Measurements from ENCODE around the gene DKC1.

Gene DKC1

DNA sequence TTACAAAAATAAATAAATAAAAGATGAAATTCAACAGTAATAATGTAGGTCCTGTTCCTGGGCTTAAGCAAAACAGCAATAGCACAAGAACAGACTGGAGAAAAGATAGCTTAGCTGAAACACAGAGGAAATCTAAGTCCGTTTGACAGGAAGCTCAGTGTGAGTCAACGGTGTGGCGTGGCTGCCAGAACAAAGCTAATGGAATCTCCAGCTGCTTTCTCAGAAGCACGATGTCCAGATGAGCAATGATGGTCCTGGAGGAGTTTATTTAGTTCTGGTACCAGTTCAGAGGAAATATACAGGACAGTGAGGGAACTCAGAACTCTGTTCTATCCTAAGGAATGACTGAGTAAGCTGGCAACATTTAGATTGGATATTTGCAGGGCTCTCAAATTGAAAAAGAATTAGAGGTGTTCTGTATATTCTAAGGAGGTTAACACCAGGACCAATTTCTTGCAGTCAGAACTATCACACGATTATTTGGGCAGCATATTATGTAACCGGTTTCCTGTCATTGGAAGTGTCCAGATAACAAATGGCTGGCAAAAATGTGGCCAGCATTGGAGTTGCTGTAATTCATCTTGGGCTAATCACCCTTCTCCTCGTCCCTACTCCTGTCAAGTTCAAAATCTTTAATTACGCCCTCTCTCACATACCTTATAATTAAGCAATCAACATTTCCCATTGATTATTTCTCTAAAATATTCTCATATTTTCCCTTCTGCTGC, 24.5 kb upstream of the DKC1 start:
- DNase-seq = no peak

DNA sequence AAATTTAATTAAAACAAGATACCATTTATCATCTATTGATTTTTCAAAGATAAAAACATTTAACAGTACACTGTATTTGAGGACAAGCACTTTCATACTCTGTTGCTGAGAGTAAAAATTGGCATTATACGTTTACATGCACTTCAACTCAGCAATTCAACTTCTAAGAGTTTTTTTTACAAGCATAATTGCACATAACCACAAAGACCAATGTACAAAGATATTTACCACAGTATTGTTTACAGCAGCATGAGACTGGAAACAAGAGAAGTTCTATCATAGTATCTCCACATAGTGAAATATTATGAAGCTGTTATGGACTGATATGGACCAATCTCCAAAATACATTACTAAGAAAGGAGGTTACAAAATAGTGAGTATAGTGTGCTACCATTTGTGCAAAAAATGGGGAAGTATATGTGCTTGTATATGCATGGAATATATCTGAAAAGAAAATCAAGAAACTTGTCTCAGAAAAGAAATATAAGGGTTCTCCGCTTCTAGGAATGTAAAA, 22.7 kb upstream of the DKC1 start:
- DNase-seq = no peak

DNA sequence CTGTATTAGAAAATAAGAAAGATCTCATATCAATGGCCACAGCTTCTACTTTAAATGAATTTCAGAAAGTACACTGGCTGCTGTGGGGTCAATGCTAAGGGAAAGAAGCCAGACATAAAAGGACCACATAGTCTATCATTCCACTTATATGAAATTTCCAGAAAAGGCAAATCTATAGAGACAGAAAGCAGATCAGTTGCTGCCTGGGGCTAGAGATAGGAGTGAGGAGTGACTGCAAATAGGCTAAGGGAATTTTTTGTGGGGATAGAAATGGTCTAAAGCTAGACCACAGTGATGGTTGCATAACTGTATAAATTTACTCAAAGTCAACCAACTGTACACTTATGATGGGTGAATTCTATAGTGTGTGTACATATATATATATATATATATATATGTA, 20.1 kb upstream of the DKC1 start:
- no peak for DNase-seq

DNA sequence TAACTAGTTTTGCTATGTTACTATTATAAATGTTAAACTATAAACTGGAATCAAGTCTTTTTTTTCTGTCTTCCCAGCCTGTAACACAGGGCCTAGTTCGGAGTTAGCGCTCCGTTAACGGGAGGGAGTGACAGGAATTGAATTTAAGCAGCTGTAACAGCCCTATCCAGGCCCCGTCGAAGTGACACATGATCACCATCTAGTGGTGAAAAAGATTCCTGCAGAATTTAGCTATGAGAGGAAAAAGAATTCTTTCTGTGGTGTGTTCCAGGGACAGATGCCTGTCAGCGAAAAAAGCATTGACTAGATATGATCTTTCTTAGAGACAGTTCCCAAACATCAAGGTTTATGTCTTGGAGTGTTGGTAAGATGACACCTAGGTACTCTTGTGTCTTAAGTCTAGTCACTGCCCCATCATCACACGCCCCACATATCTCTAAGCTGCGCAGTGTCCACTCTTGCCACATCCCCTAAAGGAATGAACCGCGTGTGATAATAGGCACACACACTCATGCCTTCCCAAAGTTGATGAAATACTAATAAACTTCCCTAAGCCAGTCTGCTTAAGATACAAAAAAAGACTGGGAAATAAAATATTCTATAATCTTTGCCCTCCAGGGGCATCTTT, 13.8 kb upstream of the DKC1 start:
- DNase-seq = no peak

DNA sequence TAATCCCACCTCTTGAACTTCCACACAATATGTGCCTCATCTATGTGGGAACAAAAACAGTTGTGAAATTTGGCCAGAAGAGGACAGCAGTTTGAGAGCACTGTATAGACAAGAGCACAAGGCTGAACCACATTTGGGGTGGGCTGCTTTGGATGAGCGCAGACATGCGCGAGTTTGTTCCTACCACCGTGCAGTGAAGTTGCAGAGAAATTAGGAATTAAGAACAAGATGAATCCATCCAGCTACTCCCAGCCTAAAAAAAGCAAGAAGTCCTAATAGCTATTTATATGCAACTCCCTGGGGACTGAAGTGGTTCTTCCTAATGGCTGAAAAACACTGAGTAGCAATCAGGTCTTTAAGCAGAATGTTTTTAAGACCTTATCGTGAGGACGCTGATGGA, 12.8 kb upstream of the DKC1 start:
- no peak for DNase-seq

DNA sequence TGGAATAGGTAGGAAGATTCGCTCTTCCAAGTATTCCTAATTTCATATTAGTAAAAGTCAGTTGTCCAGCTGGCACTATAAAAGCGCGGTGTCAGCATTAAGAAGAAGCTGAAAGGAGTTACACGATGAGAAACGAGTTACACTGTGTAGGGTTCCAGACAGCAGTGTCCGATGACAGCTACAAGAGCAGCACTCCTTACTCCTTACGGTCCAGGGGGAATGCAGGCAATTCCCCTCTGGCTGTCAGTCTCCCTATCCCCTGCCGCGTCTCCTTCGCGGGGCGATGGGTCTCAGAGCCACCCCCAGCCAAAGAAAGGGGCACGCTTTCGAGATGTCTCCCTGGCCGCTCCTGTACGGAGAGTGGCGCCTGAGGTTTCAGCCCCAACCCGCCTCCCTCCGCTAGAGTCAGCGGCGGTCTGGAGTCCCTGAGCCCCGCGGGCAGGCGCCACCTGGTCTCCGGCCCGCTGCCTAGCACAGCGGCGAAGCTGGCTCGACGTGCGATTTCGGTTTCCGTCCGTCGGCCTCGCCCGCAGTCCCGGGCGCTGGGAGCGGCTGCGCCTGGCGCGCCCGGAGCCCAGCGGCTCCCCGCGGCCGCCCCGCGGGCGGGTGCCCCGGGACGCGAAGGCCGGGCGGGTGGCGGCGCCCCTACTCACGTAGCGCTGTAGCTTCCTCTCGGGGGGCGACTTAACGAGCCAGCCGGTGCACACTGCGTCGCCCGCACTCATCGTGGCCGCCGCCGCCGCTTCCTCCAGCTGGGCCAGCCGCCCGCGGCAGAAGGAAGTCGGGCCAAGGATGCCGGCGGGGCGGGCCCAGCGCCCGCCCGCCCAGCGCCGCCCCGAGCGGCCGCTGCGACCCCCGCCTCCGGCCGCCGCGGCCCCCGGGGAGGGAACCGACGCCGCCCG, 12.1 kb upstream of the DKC1 start, which contains the start of gene GAB3:
GAB3 (minus strand) TSS at position 777 of the 902 bp plus-strand sequence; CDS start at position 725, 52 bp downstream.
- no peak for DNase-seq

DNA sequence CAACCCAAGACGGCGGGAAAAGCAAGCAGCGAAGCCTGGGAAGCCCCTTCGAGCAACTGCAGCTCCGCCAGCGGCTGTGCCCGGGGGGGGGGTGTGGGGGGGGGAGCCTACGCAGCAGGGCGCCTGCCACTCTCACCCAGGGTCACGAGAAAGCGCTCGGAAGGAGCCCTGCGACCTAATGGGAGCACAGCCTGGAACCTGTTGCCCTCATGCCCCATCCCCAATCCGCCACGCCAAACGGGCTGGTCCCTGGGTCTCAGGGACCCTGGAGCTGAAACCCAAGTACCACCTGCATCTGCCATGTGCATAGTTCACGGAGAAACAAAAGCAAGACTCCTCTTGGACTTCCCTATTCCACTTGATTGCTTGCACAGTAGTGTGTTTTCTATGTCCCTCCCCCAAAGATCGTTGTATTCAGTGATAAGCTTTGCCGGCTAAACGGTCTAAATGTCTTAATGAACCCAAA, 11.4 kb upstream of the DKC1 start:
- no peak for DNase-seq

DNA sequence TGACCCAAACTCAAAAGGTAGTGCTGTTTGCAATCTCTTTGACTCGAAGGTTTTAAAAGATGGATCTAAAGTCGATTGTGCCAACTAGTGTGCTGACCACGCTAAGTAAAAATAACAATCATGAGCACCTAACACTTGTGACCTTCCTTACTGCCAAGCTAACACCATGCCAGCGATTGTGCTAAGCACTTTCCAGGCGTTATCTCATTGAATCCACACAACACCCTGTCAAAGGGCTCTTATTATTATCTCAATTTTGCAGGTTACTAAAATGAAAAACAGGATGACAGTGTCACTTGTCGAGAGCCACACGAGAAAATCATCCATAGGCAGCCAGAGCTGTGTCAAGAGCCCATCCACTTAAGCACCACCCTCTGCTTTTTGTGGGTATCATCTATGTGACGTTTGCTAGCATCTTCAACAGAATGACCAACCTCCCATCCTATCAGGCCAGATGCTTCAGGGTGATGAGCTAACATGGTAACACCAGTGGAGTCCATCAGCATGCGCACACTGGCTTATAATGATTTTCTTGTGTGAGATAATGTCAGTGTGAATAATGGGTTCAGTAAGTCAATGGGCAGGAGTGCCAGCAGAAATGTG, 10.9 kb upstream of the DKC1 start:
- DNase-seq = no peak

DNA sequence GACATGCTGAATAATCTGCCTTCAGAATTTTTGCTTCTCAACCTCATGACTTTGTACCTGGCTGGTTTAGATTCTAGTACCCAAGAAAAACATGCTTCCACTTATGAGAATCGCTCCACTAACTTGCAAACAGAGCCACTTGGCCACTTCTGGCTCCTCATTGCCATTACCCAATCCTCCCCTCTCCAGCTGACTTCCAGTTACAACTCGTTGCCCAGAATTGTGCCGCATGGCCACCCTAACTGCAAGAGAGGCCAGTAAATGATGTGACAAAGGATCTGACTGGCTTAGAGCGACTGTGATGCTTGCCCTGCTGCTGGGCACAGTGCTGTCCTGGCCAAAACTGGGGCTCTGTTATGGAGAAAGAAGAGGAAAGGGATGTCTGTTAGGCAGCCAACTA, 4.0 kb upstream of the DKC1 start:
- DNase-seq = no peak

DNA sequence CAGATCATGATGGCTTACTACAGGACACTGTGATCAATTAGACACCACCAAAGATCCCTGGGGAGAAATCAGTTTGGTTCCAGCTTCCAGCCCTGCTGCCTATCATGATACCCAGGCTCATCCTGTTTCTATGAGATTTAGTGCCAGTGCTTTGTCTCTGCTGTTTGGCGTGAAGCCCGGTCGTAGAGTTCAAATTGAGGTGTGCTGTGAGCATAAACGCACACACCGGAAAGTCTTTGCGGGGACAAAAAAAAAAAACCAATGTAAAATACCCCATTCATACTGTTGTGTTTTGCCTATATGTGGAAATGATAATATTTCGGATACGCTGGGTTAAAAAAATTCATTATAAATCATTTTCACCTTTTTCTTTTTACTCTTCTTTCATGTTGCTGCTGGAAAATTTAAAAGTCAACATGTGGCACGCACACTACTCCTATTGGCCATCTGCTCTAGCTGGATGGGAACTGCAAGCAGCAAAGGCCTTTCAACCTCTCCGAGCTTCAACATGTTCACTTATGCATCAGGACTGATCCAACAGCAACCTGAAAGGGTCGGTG, 607 bp upstream of the DKC1 start:
- DNase-seq = no peak

DNA sequence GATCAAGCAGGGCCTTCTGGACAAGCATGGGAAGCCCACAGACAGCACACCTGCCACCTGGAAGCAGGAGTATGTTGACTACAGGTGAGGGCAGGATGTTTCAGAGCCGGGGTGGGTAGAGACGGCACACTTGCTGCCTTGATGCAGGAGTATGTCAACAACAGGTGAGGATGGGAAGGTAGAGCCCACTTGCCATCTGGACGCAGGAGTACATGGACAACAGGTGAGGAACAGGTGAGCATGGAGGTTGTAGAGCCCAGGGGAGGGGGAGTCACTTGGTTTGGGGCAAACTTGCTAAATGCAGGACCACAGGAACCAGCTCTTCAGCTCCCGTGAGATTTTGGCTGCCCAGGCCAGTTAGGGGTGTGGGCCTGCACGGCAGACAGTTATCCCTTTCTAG, 12.0 kb downstream of the DKC1 start:
- DNase-seq = no peak

DNA sequence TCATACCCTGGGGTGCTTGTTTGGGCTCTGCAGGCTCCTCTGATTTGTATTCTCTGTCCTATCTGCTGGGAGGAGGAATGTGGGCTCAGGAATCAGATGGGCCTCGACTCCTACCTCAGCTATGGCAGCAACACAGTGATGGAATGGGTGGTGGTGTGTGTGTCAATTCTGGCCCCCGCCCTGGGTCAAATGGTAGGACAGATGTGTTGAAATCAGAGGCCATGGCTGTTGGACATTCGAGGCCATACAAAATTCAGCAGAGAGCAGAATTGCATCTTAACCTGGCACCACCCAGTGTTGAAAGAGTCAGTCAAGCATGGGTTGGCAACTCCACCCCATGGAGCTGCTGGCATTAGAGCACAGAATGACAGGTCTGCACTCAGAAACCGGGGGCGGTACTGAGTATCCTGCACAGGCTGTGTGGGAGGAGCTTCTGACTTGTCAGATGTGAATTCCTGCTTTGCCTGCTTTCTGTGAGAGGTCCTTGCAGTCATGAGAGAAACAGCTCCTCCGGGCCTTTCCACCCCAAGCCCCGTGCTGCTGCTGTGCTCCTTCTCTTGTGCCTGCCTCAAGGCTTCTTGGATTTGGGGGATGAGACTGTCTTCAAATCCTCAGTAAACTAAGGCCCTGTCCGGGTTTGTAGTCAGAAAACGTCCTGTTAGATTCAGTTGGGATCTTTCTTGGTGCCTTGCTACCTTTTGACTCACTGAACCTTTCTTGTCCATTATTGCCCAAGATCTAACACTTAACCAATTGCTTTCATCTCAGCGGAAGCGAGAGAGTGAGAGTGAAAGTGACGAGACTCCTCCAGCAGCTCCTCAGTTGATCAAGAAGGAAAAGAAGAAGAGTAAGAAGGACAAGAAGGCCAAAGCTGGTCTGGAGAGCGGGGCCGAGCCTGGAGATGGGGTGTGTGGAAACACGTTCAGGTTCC, 13.0 kb downstream of the DKC1 start:
- DNase-seq = no peak

DNA sequence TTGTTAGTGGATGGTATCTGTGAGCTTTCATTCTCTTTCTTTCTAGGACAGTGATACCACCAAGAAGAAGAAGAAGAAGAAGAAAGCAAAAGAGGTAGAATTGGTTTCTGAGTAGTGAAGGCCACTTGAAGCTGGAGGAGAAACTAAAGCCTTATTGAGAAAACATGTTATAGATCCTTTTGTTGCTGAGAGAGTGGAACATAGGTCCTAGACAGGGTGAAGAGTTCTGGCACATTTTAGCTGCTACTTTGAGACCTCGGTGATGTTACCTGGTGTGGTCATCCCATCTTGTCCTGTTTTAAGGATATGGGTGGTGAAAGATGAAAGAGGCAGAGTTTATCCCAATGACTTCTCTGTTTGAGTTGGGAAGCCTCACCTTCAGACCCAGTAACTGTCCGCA, 14.1 kb downstream of the DKC1 start:
- no peak for DNase-seq

DNA sequence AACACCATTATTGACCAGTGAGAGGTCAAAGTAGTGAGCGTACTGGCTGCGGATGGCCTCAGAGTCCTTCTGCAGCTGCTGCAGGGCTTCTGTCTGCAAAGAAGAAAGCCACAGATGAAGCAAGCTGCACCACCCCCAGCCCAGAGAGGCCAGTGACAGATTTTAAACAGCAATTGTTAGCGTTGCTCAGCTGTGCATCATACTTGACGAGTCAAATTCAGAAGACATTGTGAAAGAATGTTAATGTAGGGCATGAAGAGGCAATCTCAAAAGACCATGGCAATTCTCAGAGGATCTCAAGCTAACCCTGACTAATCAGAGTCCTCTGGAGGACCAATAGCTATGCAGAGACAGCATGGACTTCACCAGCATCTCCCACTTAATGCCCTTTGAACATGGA, 16.6 kb downstream of the DKC1 start:
- DNase-seq = no peak

DNA sequence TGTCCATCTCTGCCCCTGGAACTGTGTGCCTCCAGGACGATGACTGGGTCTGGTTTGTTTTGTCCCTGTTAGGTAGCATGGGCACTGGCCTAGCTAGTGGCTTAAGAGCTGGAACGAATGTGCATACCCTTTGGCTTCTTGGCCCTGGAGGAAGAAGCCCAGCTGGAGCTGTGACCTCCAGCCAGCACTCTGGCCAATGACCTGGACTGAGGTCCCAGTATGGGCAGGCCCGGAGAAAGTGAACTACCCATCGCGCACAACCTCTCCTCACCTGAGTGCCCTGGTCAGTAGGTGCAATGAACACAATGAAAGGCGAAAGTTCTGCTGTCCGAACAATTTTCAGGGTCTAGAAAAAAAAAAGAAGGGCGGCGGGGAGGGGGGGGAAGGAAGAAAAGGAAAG, 18.3 kb downstream of the DKC1 start:
- no peak for DNase-seq

DNA sequence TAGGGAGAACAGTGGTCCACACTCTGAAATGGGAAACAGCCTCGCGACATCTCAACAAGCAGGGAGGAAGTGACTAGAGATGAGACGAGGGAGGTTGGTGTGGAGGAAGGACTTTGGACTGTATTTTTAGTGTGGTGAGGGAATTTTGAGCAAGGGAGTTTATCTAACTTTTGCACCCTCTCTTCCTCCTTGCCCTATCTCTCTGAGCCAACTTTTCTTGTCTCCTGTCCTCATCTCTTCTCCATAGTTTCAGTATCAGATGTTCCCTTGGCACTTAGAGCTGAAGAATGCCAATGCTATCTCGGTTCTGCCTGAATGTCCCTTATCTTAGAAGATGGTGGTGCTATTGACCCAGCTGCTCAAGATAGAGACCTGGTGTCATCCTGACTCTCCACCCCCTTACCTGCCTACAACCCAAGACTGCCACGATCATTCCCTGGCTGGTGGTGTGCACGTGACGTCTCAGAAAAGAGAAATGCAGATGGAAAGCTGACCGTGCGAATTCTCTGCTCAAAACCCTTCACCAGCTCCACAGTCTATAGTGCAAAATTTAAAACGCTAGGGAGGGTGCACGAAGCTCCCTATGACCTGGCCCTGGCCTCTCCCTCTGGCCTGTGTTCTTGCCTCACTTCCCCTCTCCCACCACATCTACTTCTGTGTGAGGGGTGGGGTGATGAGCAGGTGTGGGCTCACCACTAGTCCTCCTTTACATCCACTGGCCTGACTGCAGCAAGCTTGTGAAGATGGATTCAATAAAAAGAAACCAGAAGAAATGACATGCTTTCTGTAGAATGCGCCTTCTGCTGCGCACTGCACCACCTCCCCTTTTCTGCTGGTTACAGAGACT, 21.7 kb downstream of the DKC1 start:
- DNase-seq = no peak

DNA sequence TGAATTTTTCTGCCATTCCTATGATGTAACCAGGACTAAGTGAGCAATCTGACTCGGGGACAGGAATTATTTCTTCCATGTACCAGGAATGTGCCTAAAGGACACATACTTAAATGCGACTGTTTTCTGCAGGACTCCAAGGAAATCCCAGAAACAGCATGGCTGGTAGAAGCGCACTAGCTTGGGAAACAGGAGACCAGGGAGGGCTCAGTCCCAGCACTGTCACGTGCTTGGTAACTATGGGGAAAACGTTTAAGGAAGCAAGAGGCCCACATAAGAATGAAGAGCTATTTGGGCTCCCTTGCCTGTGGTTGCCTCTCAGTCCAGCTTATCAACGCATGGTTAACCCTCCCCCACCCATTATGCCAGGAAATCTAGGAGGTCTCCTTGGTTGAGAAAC, 23.1 kb downstream of the DKC1 start:
- no peak for DNase-seq

DNA sequence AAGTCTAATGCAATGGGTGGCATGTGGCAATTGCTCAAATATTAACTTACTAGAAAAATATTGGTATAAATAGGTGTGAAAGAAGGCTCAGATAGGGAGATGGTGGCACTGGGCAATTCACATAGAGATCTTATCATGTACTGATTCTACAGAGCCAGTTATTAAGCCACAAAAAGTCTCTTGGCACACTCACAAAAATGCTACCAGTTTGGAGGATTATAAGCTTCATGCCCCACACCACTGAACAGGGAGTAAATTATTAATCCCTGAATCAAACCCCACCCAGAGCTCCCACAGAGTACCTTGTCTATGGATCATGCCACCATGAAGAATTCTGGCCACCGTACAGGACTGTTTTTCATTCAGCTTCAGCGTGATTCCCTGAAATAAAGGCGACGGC, 28.8 kb downstream of the DKC1 start:
- no peak for DNase-seq

DNA sequence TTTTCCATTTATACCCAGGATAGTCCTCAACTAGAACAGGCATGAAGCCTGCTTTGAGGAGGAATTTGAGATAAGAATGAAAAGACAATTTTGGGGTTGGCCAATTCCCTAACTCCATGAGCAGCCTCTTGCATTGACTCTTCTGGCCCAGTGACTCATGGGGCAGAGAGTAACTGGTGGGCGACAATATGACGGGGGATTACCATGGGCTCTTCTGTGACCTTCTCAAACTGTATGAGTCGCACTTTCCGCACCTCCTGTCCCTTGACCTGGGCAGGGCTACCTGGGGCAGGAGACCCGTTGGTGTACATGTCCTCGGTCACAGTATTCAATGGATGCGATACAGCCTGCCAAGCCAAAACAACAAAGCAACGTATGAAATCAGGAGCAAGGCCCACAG, 29.3 kb downstream of the DKC1 start:
- no peak for DNase-seq

DNA sequence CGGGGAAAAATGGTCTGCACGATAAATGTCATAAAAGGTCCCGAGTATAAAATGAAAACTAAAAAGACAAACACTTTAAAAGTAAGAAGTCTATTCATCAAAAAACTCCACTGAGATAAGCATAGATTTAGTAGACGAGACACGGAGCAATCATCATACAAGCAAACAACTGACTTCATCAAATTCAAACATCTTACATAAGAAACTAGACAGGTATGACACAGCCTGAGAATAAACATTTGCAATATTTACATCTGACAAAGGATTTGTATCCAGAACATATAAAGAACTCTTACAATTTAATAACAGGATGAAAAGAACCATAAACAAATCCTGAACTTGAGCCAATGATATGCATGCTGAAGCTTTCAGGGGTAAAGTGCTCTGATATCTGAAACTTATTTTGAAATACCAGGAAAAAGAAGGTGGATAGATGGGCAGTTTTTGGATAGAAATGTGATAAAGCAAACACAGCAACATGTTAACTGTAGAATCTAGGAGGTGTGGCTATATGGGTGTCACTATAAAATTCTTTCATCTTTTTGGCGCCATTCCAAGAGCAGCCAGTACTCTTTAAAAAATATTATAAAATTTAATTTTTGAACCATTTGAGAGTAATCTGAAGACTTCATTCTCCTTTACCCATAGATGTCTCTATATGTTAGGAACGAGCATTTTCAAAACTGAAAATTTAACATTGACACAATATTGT, 30.6 kb downstream of the DKC1 start:
- DNase-seq = no peak

Data from NCI-H510A (cell line).